Measurements from ENCODE around the gene CEP104. TPM values are rescaled to one million over a fixed set of nuclear protein-coding genes. Genes with fewer than 3 reads are reported as not detected.

Gene CEP104
- polyA plus RNA-seq, 1 of the 3 experiments (the other 2 are of a cell fraction): 19.2 TPM

DNA sequence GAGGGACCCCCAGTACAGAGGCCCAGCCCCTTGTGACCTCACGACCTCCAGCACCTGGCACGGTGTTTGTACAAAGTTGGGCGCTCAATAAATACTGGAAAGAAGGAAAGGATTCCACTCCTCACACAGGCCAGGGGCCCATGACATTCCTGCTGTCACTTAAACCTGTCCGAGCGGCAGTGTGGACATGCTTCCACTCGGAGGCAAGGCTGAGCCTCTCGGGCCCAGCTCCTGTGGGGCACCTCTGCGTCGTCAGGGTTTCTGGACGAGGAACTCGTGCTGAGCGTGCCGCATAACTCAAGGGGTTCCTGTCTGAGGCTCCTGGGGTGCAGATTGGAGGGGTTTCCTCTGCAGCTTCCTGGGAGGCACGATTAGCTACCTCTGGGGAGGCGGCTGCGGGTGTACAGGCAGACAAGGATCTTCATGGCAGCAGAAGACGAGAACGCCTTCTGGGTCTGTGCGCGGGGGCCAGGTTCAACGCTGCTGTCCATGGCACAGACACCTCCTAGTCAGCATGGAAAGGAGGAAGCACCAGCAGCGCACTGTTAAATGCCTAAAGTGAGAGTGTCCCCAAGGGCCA is 88.1 kb downstream of the CEP104 start:
- ChIA-PET CTCF (interaction anchor here (0.7 to 1.7 kb wide), 4 partner anchors 10 to 153 kb away, joined by 3 to 8 read pairs (median 5); no protein-coding TSS in a partner anchor), POLR2A (no interaction called here)
- no peak overlapping the region for H3K27ac ChIP-seq (ENCODE audit: low read depth in 2 of 2, low read length in 1 of 2)
- no peak for DNase-seq
- H3K4me2 ChIP-seq: no peak overlapping the region
- H3K36me3 ChIP-seq (replicated peaks in 1 of 2; ENCODE audit: control insufficient read depth in 1 of 2, insufficient read depth in 2 of 2, low read length in 1 of 2): no peaks in the 10 kb centered on the region
- H3K27me3 ChIP-seq (ENCODE audit: insufficient read depth): no peaks in the 10 kb centered on the region
- peaks cover 0 to 17% of the 10 kb centered on the region in 2 experiments; a peak in 1 of 4 replicates for H3K4me1 ChIP-seq (ENCODE audit: control insufficient read depth in 1 of 2, insufficient read depth in 2 of 2, low read depth in 1 of 2, low read length in 1 of 2)
- H3K4me3 ChIP-seq (ENCODE audit: low read depth in 2 of 2, low read length in 1 of 2): no peak overlapping the region
- no peak overlapping the region for H3K9ac ChIP-seq
- H3K9me3 ChIP-seq: no peaks in the 10 kb centered on the region
- peaks cover 5% of the 10 kb centered on the region for H3F3A ChIP-seq (replicated peaks; ENCODE audit: insufficient read depth)
- WGBS (ENCODE audit: low lambda C conversion rate): 95% methylated on average over 21 of the region's 22 CpGs
- no peak for TF ChIP-seq NFIC (IDR thresholded peaks at IDR 0.05; ENCODE audit: borderline replicate concordance)
- TF ChIP-seq, protein P1, sequence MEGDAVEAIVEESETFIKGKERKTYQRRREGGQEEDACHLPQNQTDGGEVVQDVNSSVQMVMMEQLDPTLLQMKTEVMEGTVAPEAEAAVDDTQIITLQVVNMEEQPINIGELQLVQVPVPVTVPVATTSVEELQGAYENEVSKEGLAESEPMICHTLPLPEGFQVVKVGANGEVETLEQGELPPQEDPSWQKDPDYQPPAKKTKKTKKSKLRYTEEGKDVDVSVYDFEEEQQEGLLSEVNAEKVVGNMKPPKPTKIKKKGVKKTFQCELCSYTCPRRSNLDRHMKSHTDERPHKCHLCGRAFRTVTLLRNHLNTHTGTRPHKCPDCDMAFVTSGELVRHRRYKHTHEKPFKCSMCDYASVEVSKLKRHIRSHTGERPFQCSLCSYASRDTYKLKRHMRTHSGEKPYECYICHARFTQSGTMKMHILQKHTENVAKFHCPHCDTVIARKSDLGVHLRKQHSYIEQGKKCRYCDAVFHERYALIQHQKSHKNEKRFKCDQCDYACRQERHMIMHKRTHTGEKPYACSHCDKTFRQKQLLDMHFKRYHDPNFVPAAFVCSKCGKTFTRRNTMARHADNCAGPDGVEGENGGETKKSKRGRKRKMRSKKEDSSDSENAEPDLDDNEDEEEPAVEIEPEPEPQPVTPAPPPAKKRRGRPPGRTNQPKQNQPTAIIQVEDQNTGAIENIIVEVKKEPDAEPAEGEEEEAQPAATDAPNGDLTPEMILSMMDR (IDR thresholded peaks at IDR 0.05): no peak
- TF ChIP-seq TCF12 (IDR thresholded peaks at IDR 0.05): no peak
- TF ChIP-seq, protein P2, sequence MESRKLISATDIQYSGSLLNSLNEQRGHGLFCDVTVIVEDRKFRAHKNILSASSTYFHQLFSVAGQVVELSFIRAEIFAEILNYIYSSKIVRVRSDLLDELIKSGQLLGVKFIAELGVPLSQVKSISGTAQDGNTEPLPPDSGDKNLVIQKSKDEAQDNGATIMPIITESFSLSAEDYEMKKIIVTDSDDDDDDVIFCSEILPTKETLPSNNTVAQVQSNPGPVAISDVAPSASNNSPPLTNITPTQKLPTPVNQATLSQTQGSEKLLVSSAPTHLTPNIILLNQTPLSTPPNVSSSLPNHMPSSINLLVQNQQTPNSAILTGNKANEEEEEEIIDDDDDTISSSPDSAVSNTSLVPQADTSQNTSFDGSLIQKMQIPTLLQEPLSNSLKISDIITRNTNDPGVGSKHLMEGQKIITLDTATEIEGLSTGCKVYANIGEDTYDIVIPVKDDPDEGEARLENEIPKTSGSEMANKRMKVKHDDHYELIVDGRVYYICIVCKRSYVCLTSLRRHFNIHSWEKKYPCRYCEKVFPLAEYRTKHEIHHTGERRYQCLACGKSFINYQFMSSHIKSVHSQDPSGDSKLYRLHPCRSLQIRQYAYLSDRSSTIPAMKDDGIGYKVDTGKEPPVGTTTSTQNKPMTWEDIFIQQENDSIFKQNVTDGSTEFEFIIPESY (IDR thresholded peaks at IDR 0.05; ENCODE audit: borderline replicate concordance, low read depth): no peak
- TF ChIP-seq RXRA (IDR thresholded peaks at IDR 0.05; ENCODE audit: borderline replicate concordance, low read depth): no peak
- TF ChIP-seq RFX5 (IDR thresholded peaks at IDR 0.05; ENCODE audit: low read length): no peak
- TF ChIP-seq TAF1 (IDR thresholded peaks at IDR 0.05; ENCODE audit: borderline replicate concordance, low read depth, low read length): no peak
- TF ChIP-seq CHD2 (IDR thresholded peaks at IDR 0.05; ENCODE audit: low read length, partially characterized antibody): no peak
- TF ChIP-seq YY1 (IDR thresholded peaks at IDR 0.05; ENCODE audit: low read depth): no peak
- TF ChIP-seq ELF1 (IDR thresholded peaks at IDR 0.05): no peak
- H2AFZ ChIP-seq (ENCODE audit: low read depth): no peak overlapping the region
- no peaks in the 10 kb centered on the region for H3K79me2 ChIP-seq (ENCODE audit: insufficient read depth)
- H4K20me1 ChIP-seq (ENCODE audit: insufficient read depth): no peaks in the 10 kb centered on the region
- no peaks in the 10 kb centered on the region for H3K9me2 ChIP-seq

- CTCF ChIA-PET: interaction anchor here (0.9 to 1.5 kb wide), 3 partner anchors 9 to 314 kb away, joined by 3 read pairs; partner anchors contain the start of gene CCDC27
- H3K9me2 ChIP-seq: no peaks in the 10 kb centered on the region
- no peaks in the 10 kb centered on the region for H3F3A ChIP-seq (replicated peaks; ENCODE audit: insufficient read depth)
- peaks cover 0 to 7% of the 10 kb centered on the region in 2 experiments; a peak in 1 of 4 replicates for H3K4me1 ChIP-seq (ENCODE audit: control insufficient read depth in 1 of 2, insufficient read depth in 2 of 2, low read depth in 1 of 2, low read length in 1 of 2)
- H3K27ac ChIP-seq (ENCODE audit: low read depth in 2 of 2, low read length in 1 of 2): no peak overlapping the region
- DNase-seq: no peak
- POLR2A ChIA-PET: no interaction called here
- no peak overlapping the region for H3K9ac ChIP-seq
- H3K79me2 ChIP-seq (ENCODE audit: insufficient read depth): no peaks in the 10 kb centered on the region
- no peak overlapping the region for H3K4me3 ChIP-seq (ENCODE audit: low read depth in 2 of 2, low read length in 1 of 2)
- 87% methylated on average over 7 of the region's 17 CpGs for WGBS (ENCODE audit: low lambda C conversion rate)
- no peaks in the 10 kb centered on the region for H4K20me1 ChIP-seq (ENCODE audit: insufficient read depth)
- H3K27me3 ChIP-seq (ENCODE audit: insufficient read depth): no peaks in the 10 kb centered on the region
- TF ChIP-seq CHD2 (IDR thresholded peaks at IDR 0.05; ENCODE audit: low read length, partially characterized antibody) (no peak), YY1 (IDR thresholded peaks at IDR 0.05; ENCODE audit: low read depth) (no peak), NFIC (IDR thresholded peaks at IDR 0.05; ENCODE audit: borderline replicate concordance) (no peak), EP300 (IDR thresholded peaks at IDR 0.05; ENCODE audit: borderline replicate concordance in 1 of 2, low read depth in 1 of 2, low read length in 1 of 2) (no peak), GATA2 (CRISPR knock-in tag; IDR thresholded peaks at IDR 0.05) (no peak)
- H3K4me2 ChIP-seq: no peak overlapping the region
- H3K36me3 ChIP-seq (replicated peaks in 1 of 2; ENCODE audit: control insufficient read depth in 1 of 2, insufficient read depth in 2 of 2, low read length in 1 of 2): no peaks in the 10 kb centered on the region
- no peak overlapping the region for H2AFZ ChIP-seq (ENCODE audit: low read depth)
- no peaks in the 10 kb centered on the region for H3K9me3 ChIP-seq
Observed at GRCh38 chr1:3767328-3767925, 89.6 kb downstream of the CEP104 start.

Data from SK-N-SH (cell line).